Liver (tissue), 3 donors: ENCODE results near the gene PRKN.

ENCODE experiments used
- ATF3 ChIP-seq: IDR thresholded peaks from 2 replicates; pipeline ENCODE4 v1.6.1; 2016; ENCODE audit warnings: antibody characterized with exemption
- CTCF ChIP-seq: fragments of 150-350 bp; IDR thresholded peaks from 2 replicates; pipeline ENCODE4 v1.5.1; 2017; ENCODE audit warnings: improper control_type of control experiment, low read depth, low read length; ENCODE audit not compliant: missing input control
- FOXA1 ChIP-seq: IDR thresholded peaks from 2 replicates; pipeline ENCODE4 v1.6.1; 2016; ENCODE audit warnings: antibody characterized with exemption
- GABPA ChIP-seq, 2 donors: IDR thresholded peaks in 1 of 2; conservative IDR thresholded peaks in 1 of 2; 2 replicates each; pipeline ENCODE4 v1.6.1; 2016; ENCODE audit warnings: antibody characterized with exemption in 2 of 2, mild to moderate bottlenecking in 1 of 2, moderate library complexity in 1 of 2
- JUND ChIP-seq, 2 donors: IDR thresholded peaks; 2 replicates each; pipeline ENCODE4 v1.6.1; 2016; ENCODE audit warnings: antibody characterized with exemption in 2 of 2
- MAX ChIP-seq: IDR thresholded peaks from 2 replicates; pipeline ENCODE4 v1.6.1; 2016; ENCODE audit warnings: antibody characterized with exemption
- NR2F2 ChIP-seq: IDR thresholded peaks from 2 replicates; pipeline ENCODE4 v1.6.1; 2016; ENCODE audit warnings: antibody characterized with exemption
- REST ChIP-seq: IDR thresholded peaks from 2 replicates; pipeline ENCODE4 v1.6.1; 2016; ENCODE audit warnings: antibody characterized with exemption, mild to moderate bottlenecking
- SP1 ChIP-seq: IDR thresholded peaks from 2 replicates; pipeline ENCODE4 v1.6.1; 2018; ENCODE audit warnings: antibody characterized with exemption, mild to moderate bottlenecking
- YY1 ChIP-seq: IDR thresholded peaks from 2 replicates; pipeline ENCODE4 v1.6.1; 2016; ENCODE audit warnings: antibody characterized with exemption, mild to moderate bottlenecking
- ZBTB33 ChIP-seq: IDR thresholded peaks from 2 replicates; pipeline ENCODE4 v1.6.1; 2016; ENCODE audit warnings: antibody characterized with exemption
- donor health status: healthy.
- donor health status: healthy.

- peak; percentile 81 for TF ChIP-seq NR2F2
- no peak for TF ChIP-seq SP1
- no peak for TF ChIP-seq CTCF
- TF ChIP-seq ZBTB33, result no peak
- no peak for TF ChIP-seq JUND (IDR thresholded peaks at IDR 0.05)
- no peak for TF ChIP-seq YY1
- TF ChIP-seq MAX, result no peak
- TF ChIP-seq ATF3, result no peak
- no peak for TF ChIP-seq REST
- no peak for TF ChIP-seq GABPA (IDR thresholded peaks at IDR 0.05 in 1 of 2, conservative IDR thresholded peaks at IDR 0.05 in 1 of 2)
- no peak for TF ChIP-seq FOXA1
Measured at GRCh38 chr6:161951126-161951525, 776.4 kb downstream of the PRKN start.
